ENCODE data around the gene RGS7. TPM values are rescaled to one million over a fixed set of nuclear protein-coding genes. Genes with fewer than 3 reads are reported as not detected.

RGS7 gene
- total and polyA plus RNA-seq, 2 experiments from 2014 or later, result 0.22 to 0.73 TPM

DNA sequence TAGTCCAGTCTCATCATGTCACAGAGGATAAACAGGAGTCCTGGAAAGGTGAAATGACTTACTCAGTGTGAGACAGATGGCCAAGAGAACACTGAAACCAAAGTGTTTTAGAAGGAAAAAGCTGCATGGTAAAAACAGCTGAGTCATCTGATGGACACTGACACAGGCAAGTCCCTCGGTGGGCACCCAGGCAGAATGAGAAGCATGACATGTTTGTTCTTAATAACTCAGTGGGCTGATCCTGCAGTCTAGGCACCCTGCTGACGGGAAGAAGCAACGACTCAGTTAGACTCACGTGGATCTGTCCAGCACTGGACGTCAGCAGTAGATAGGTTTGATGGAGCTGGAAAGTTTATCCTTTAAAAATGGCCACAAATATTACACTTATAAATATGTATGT, 116.9 kb downstream of the RGS7 start:
- no peak for DNase-seq (ENCODE audit: low spot score)
- no peaks in the 10 kb centered on the region for H3K36me3 ChIP-seq (replicated peaks; ENCODE audit: insufficient read depth, low read depth)
- H3K27ac ChIP-seq, result no peak overlapping the region
- H3K9me3 ChIP-seq (ENCODE audit: low read depth), result no peaks in the 10 kb centered on the region
- no peak overlapping the region for H2AFZ ChIP-seq
- no peaks in the 10 kb centered on the region for H3K79me2 ChIP-seq
- TF ChIP-seq EZH2 (IDR thresholded peaks at IDR 0.05; ENCODE audit: borderline replicate concordance) (no peak), EZH2phosphoT487 (IDR thresholded peaks at IDR 0.05; ENCODE audit: low read depth, severe bottlenecking, unreplicated experiment) (no peak)
- TF ChIP-seq, protein P1, sequence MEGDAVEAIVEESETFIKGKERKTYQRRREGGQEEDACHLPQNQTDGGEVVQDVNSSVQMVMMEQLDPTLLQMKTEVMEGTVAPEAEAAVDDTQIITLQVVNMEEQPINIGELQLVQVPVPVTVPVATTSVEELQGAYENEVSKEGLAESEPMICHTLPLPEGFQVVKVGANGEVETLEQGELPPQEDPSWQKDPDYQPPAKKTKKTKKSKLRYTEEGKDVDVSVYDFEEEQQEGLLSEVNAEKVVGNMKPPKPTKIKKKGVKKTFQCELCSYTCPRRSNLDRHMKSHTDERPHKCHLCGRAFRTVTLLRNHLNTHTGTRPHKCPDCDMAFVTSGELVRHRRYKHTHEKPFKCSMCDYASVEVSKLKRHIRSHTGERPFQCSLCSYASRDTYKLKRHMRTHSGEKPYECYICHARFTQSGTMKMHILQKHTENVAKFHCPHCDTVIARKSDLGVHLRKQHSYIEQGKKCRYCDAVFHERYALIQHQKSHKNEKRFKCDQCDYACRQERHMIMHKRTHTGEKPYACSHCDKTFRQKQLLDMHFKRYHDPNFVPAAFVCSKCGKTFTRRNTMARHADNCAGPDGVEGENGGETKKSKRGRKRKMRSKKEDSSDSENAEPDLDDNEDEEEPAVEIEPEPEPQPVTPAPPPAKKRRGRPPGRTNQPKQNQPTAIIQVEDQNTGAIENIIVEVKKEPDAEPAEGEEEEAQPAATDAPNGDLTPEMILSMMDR (IDR thresholded peaks at IDR 0.05; ENCODE audit: poor library complexity), result no peak
- no peaks in the 10 kb centered on the region for H3K4me1 ChIP-seq (ENCODE audit: insufficient read depth)
- no peak overlapping the region for H3K4me2 ChIP-seq
- H3K9me2 ChIP-seq (replicated peaks; ENCODE audit: insufficient read depth), result no peaks in the 10 kb centered on the region
- H3K27me3 ChIP-seq, result no peaks in the 10 kb centered on the region
- no peaks in the 10 kb centered on the region for H4K20me1 ChIP-seq (ENCODE audit: insufficient read depth, poor library complexity, severe bottlenecking)
- 58% methylated on average over 5 of the region's 5 CpGs for WGBS (ENCODE audit: low lambda C conversion rate, missing lambda C conversion rate)
- H3K4me3 ChIP-seq, result no peak overlapping the region

DNA sequence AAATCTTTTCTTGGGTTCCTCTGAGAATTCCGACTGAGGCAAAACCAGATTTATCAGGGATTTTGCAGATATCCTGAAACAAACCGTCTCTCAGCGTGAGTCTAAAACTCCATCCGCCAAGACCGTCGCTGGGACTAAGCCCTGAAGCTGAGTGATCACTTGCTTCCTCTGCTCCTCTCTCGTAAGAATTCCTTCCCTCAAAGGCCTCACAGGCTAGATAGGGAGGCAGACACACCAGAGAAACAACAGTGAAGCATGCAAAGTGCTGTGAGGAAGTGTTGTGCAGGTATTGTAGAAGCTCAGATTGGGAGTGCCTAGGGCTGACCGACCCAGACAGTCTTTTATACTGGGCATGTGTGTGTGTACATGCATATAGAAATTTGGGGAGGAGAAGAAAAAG, 119.1 kb downstream of the RGS7 start:
- Histone ChIP-seq H3K4me1 (ENCODE audit: insufficient read depth) (no peaks in the 10 kb centered on the region), H3K36me3 (replicated peaks; ENCODE audit: insufficient read depth, low read depth) (no peaks in the 10 kb centered on the region), H3K4me2 (no peak overlapping the region), H3K9me3 (ENCODE audit: low read depth) (no peaks in the 10 kb centered on the region), H3K9me2 (replicated peaks; ENCODE audit: insufficient read depth) (no peaks in the 10 kb centered on the region), H3K4me3 (no peak overlapping the region), H3K79me2 (no peaks in the 10 kb centered on the region), H3K27me3 (no peaks in the 10 kb centered on the region), H3K27ac (no peak overlapping the region), H4K20me1 (ENCODE audit: insufficient read depth, poor library complexity, severe bottlenecking) (no peaks in the 10 kb centered on the region), H2AFZ (no peak overlapping the region)
- no peak for TF ChIP-seq EZH2 (IDR thresholded peaks at IDR 0.05; ENCODE audit: borderline replicate concordance)
- TF ChIP-seq EZH2phosphoT487 (IDR thresholded peaks at IDR 0.05; ENCODE audit: low read depth, severe bottlenecking, unreplicated experiment), result no peak
- DNase-seq (ENCODE audit: low spot score), result no peak
- 64% methylated on average over 8 of the region's 8 CpGs for WGBS (ENCODE audit: low lambda C conversion rate, missing lambda C conversion rate)

- H3K9me2 ChIP-seq (replicated peaks; ENCODE audit: insufficient read depth), result no peaks in the 10 kb centered on the region
- no peak overlapping the region for H3K27ac ChIP-seq
- peak; percentile 42 for DNase-seq (ENCODE audit: low spot score)
- no peak for TF ChIP-seq EZH2 (IDR thresholded peaks at IDR 0.05; ENCODE audit: borderline replicate concordance)
- no peak for TF ChIP-seq EZH2phosphoT487 (IDR thresholded peaks at IDR 0.05; ENCODE audit: low read depth, severe bottlenecking, unreplicated experiment)
- TF ChIP-seq, protein P1 (IDR thresholded peaks at IDR 0.05; ENCODE audit: poor library complexity), result no peak
- no peaks in the 10 kb centered on the region for H3K9me3 ChIP-seq (ENCODE audit: low read depth)
- 57% methylated on average over 2 of the region's 2 CpGs for WGBS (ENCODE audit: low lambda C conversion rate, missing lambda C conversion rate)
- no peaks in the 10 kb centered on the region for H3K79me2 ChIP-seq
- no peaks in the 10 kb centered on the region for H4K20me1 ChIP-seq (ENCODE audit: insufficient read depth, poor library complexity, severe bottlenecking)
- H2AFZ ChIP-seq, result no peak overlapping the region
- H3K4me1 ChIP-seq (ENCODE audit: insufficient read depth), result no peaks in the 10 kb centered on the region
- H3K4me3 ChIP-seq, result no peak overlapping the region
- no peaks in the 10 kb centered on the region for H3K36me3 ChIP-seq (replicated peaks; ENCODE audit: insufficient read depth, low read depth)
- no peak overlapping the region for H3K4me2 ChIP-seq
- H3K27me3 ChIP-seq, result no peaks in the 10 kb centered on the region
Observed at GRCh38 chr1:241235256-241235897, 121.6 kb downstream of the RGS7 start.

- H3K4me2 ChIP-seq, result no peak overlapping the region
- no peak overlapping the region for H3K27ac ChIP-seq
- H2AFZ ChIP-seq, result no peak overlapping the region
- no peaks in the 10 kb centered on the region for H3K27me3 ChIP-seq
- no peaks in the 10 kb centered on the region for H4K20me1 ChIP-seq (ENCODE audit: insufficient read depth, poor library complexity, severe bottlenecking)
- no peaks in the 10 kb centered on the region for H3K4me1 ChIP-seq (ENCODE audit: insufficient read depth)
- H3K4me3 ChIP-seq, result no peak overlapping the region
- 83% methylated on average over 5 of the region's 5 CpGs for WGBS (ENCODE audit: low lambda C conversion rate, missing lambda C conversion rate)
- H3K9me2 ChIP-seq (replicated peaks; ENCODE audit: insufficient read depth), result no peaks in the 10 kb centered on the region
- TF ChIP-seq EZH2phosphoT487 (IDR thresholded peaks at IDR 0.05; ENCODE audit: low read depth, severe bottlenecking, unreplicated experiment), result no peak
- TF ChIP-seq, protein P1 (IDR thresholded peaks at IDR 0.05; ENCODE audit: poor library complexity), result no peak
- TF ChIP-seq EZH2 (IDR thresholded peaks at IDR 0.05; ENCODE audit: borderline replicate concordance), result no peak
- no peaks in the 10 kb centered on the region for H3K79me2 ChIP-seq
- no peaks in the 10 kb centered on the region for H3K9me3 ChIP-seq (ENCODE audit: low read depth)
- no peak for DNase-seq (ENCODE audit: low spot score)
- no peaks in the 10 kb centered on the region for H3K36me3 ChIP-seq (replicated peaks; ENCODE audit: insufficient read depth, low read depth)
Observed at GRCh38 chr1:241229711-241230110, 127.3 kb downstream of the RGS7 start.

All from hepatocyte (in vitro differentiated cells).